ENCODE data around the gene ATP8A2.

Gene ATP8A2

GRCh38 chr13:25574437-25575411 is 202.9 kb downstream of the ATP8A2 start:
- peak; percentile 33 for TF ChIP-seq CTCF (IDR thresholded peaks at IDR 0.05; ENCODE audit: low read depth, low read length)
- no peak overlapping the region for H3K4me3 ChIP-seq (ENCODE audit: low read depth, low read length)

- no peak overlapping the region for H3K4me3 ChIP-seq (ENCODE audit: low read depth, low read length)
- no peak for TF ChIP-seq CTCF (IDR thresholded peaks at IDR 0.05; ENCODE audit: low read depth, low read length)
Observed at GRCh38 chr13:25575562-25575961, 203.8 kb downstream of the ATP8A2 start.

- TF ChIP-seq CTCF (IDR thresholded peaks at IDR 0.05; ENCODE audit: low read depth, low read length) = no peak
- no peak overlapping the region for H3K4me3 ChIP-seq (ENCODE audit: low read depth, low read length)
Observed at GRCh38 chr13:25578526-25578925, 206.8 kb downstream of the ATP8A2 start.

GRCh38 chr13:25579221-25579620 is 207.4 kb downstream of the ATP8A2 start:
- no peak overlapping the region for H3K4me3 ChIP-seq (ENCODE audit: low read depth, low read length)
- TF ChIP-seq CTCF (IDR thresholded peaks at IDR 0.05; ENCODE audit: low read depth, low read length) = no peak

- no peak overlapping the region for H3K4me3 ChIP-seq (ENCODE audit: low read depth, low read length)
- TF ChIP-seq CTCF (IDR thresholded peaks at IDR 0.05; ENCODE audit: low read depth, low read length) = no peak
Observed at GRCh38 chr13:25581351-25581750, 209.6 kb downstream of the ATP8A2 start.

GRCh38 chr13:25584087-25584486 is 212.3 kb downstream of the ATP8A2 start:
- no peak overlapping the region for H3K4me3 ChIP-seq (ENCODE audit: low read depth, low read length)
- TF ChIP-seq CTCF (IDR thresholded peaks at IDR 0.05; ENCODE audit: low read depth, low read length) = no peak

- no peak for TF ChIP-seq CTCF (IDR thresholded peaks at IDR 0.05; ENCODE audit: low read depth, low read length)
- H3K4me3 ChIP-seq (ENCODE audit: low read depth, low read length) = no peak overlapping the region
Observed at GRCh38 chr13:25585000-25585399, 213.2 kb downstream of the ATP8A2 start.

All from WI38 (cell line).